Muscle layer of colon (tissue), 2 donors: Measurements from ENCODE around the gene PTF1A.
"Not testable (repeated sequence)": the region's sequence is repeated elsewhere in the genome, so short reads cannot be mapped to it uniquely, and the experiment has no call there.

Source experiments
- H3K27ac ChIP-seq: one replicate; pipeline ENCODE4 v1.7.0; 2013; ENCODE audit warnings: low read depth, mild to moderate bottlenecking, low read length, moderate library complexity
- H3K27me3 ChIP-seq, 2 donors: one replicate each; pipeline ENCODE4 v1.7.0; 2013; ENCODE audit warnings: low read length in 2 of 2, mild to moderate bottlenecking in 2 of 2; ENCODE audit not compliant: insufficient read depth in 2 of 2, control insufficient read depth in 1 of 2
- H3K36me3 ChIP-seq: one replicate; pipeline ENCODE4 v1.7.0; 2013; ENCODE audit warnings: mild to moderate bottlenecking, low read length; ENCODE audit not compliant: insufficient read depth
- H3K4me1 ChIP-seq: one replicate; pipeline ENCODE4 v1.7.0; 2013; ENCODE audit warnings: mild to moderate bottlenecking, low read length; ENCODE audit not compliant: insufficient read depth
- H3K4me3 ChIP-seq, 2 donors: one replicate each; pipeline ENCODE4 v1.7.0; 2013; ENCODE audit warnings: low read length in 2 of 2, low read depth in 1 of 2, mild to moderate bottlenecking in 1 of 2, moderate library complexity in 1 of 2
- H3K9ac ChIP-seq: one replicate; pipeline ENCODE4 v1.7.0; 2013; ENCODE audit warnings: low read length
- H3K9me3 ChIP-seq: one replicate; pipeline ENCODE4 v1.7.0; 2013; ENCODE audit warnings: mild to moderate bottlenecking, low read length
- donor health status: abdominal sarcoma.
- donor health status: Adenocarcinoma of cecum.

The PTF1A gene

GRCh38 chr10:23241779-23242178, 49.7 kb downstream of the PTF1A start:
- H3K4me3 ChIP-seq, H3K27ac ChIP-seq, H3K27me3 ChIP-seq, H3K36me3 ChIP-seq, H3K4me1 ChIP-seq, H3K9me3 ChIP-seq, H3K9ac ChIP-seq: not testable (repeated sequence)
